Ascending aorta (tissue), 2 donors: ENCODE data around the gene RNF167. TPM values are rescaled to one million over a fixed set of nuclear protein-coding genes. Genes with fewer than 3 reads are reported as not detected.
A peak's percentile ranks its signal among the peaks of the same experiment; 100 is the strongest.

Experiments used
- DNase-seq, 2 donors: peaks; one replicate each; pipeline ENCODE4 v3.0.0-alpha.2; 2019; ENCODE audit warnings: low spot score in 2 of 2
- H3K27ac ChIP-seq, 2 donors: fragments of 200-600 bp; sonication (generic); one replicate each; pipeline ENCODE4 v1.5.1; 2016 to 2017; ENCODE audit warnings: mild to moderate bottlenecking in 1 of 2
- H3K27me3 ChIP-seq: fragments of 200-600 bp; sonication (generic); one replicate; pipeline ENCODE4 v1.5.1; 2017
- H3K36me3 ChIP-seq, 2 donors: fragments of 200-600 bp; sonication (generic); one replicate each; pipeline ENCODE4 v1.5.1; 2016
- H3K4me1 ChIP-seq, 2 donors: fragments of 200-600 bp; sonication (generic); one replicate each; pipeline ENCODE4 v1.5.1; 2016 to 2017; ENCODE audit warnings: mild to moderate bottlenecking in 1 of 2
- H3K4me3 ChIP-seq, 2 donors: fragments of 200-600 bp; sonication (generic); one replicate each; pipeline ENCODE4 v1.5.1; 2016 to 2017; ENCODE audit warnings: mild to moderate bottlenecking in 1 of 2
- H3K9me3 ChIP-seq, 2 donors: fragments of 200-600 bp; sonication (generic); one replicate each; pipeline ENCODE4 v1.5.1; 2016
- CTCF ChIP-seq, 3 experiments: fragments of 200-600 bp in 2 of 3; fragments of 450-650 bp in 1 of 3; sonication (generic) in 2 of 3; IDR thresholded peaks; one replicate each; pipeline ENCODE4 v1.5.1; 2016 to 2019; ENCODE audit warnings: antibody characterized with exemption in 3 of 3, mild to moderate bottlenecking in 1 of 3, moderate library complexity in 1 of 3
- intact Hi-C: fragments of 100-400 bp; cut with DNase I; formaldehyde crosslinking; loops from one replicate; pipeline ENCODE4 v1.15.1; 2023
- total RNA-seq: library from RNA; depleted of rRNA; stranded (reverse); fragments of >200 nt; gene quantifications from one replicate; pipeline ENCODE4 v1.1.0, GENCODE V29; 2016

The RNF167 gene
- total RNA-seq, 1 donor from 2014 or later: 164 TPM

DNA sequence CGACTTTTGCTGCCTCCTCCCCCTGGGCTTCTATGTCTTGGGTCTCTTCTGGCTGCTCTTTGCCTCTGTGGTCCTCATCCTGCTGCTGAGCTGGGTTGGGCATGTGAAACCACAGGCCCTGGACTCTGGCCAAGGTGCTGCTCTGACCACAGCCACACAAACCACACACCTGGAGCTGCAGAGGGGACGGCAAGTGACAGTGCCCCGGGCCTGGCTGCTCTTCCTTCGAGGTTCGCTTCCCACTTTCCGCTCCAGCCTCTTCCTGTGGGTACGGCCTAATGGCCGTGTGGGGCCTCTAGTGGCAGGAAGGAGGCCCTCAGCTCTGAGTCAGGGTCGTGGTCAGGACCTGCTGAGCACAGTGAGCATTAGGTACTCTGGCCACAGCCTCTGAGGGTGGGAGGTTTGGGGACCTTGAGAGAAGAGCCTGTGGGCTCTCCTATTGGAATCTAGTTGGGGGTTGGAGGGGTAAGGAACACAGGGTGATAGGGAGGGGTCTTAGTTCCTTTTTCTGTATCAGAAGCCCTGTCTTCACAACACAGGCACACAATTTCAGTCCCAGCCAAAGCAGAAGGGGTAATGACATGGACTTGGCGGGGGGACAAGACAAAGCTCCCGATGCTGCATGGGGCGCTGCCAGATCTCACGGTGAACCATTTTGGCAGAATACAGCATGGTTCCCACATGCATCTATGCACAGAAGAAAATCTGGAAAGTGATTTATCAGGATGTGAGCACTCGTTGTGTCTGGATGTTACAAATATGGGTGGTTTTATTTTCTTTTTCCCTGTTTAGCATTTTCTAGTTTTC lies 5.7 kb upstream of the RNF167 start:
- DNase-seq: no peak
- no peak for TF ChIP-seq CTCF (IDR thresholded peaks at IDR 0.05)
- Histone ChIP-seq H3K4me1 (peaks cover 4 to 9% of the 10 kb centered on the region in 2 donors), H3K27ac (peak overlapping the region in 1 of 2 donors; percentile 5), H3K4me3 (no peak overlapping the region), H3K9me3 (no peaks in the 10 kb centered on the region), H3K36me3 (peaks cover 18 to 20% of the 10 kb centered on the region in 2 donors), H3K27me3 (no peaks in the 10 kb centered on the region)
- intact Hi-C loops: no loop called here

- DNase-seq: no peak
- H3K4me1 ChIP-seq: peaks cover 4 to 9% of the 10 kb centered on the region in 2 donors
- no peak overlapping the region for H3K4me3 ChIP-seq
- peaks cover 18 to 20% of the 10 kb centered on the region in 2 donors for H3K36me3 ChIP-seq
- TF ChIP-seq CTCF (IDR thresholded peaks at IDR 0.05): no peak
- no peaks in the 10 kb centered on the region for H3K9me3 ChIP-seq
- no peak overlapping the region for H3K27ac ChIP-seq
- H3K27me3 ChIP-seq: no peaks in the 10 kb centered on the region
- intact Hi-C loops: no loop called here
Observed at GRCh38 chr17:4935650-4936049, 4.4 kb upstream of the RNF167 start.

DNA sequence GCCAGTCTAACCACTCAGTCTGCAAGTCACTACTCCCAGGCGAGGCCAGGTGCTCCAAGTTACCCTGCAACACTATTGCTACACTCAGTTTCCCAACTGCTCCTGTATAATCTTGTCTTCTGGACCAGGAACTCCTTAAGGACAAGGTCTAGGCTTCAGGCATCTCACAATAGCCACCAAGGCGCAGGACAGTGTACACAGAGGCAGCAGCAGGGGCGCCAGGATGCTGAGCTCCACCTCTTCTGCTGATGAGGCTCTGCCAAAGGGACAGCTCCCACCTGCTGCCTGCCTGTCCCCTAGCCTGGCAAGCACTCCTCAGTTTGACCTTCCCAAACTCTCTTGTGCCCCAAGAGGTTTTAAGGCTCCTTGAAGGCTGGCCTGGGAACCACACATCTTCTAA lies 3.6 kb upstream of the RNF167 start:
- intact Hi-C loops: no loop called here
- no peaks in the 10 kb centered on the region for H3K27me3 ChIP-seq
- peaks cover 11 to 15% of the 10 kb centered on the region in 2 donors for H3K4me1 ChIP-seq

DNA sequence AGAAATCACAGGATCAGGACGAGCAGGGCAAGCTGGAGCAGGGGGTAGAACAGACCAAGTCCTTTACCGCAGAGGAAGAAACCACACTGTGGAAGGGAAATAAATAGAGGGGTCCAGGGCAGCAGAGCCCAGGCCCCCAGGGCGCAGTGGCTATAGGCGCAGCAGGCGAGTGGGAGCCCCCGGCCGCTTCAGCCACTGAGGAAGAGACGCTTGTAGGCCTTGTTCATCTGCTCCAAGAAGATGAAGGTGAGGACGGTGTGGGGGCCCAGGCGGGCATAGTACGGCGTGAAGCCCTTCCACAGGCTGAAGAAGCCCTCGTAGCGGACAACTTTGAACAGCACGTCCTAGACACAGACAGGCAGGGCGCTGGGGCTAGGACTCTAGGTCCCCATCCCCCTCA lies 2.5 kb upstream of the RNF167 start:
- no peak for DNase-seq
- Histone ChIP-seq H3K9me3 (no peaks in the 10 kb centered on the region), H3K27me3 (no peaks in the 10 kb centered on the region), H3K4me3 (no peak overlapping the region), H3K36me3 (peaks cover 18 to 29% of the 10 kb centered on the region in 2 donors), H3K4me1 (peaks cover 11 to 22% of the 10 kb centered on the region in 2 donors), H3K27ac (no peak overlapping the region)
- intact Hi-C loops: no loop called here
- no peak for TF ChIP-seq CTCF (IDR thresholded peaks at IDR 0.05)

More for the DNA sequence above, 3.6 kb upstream of the RNF167 start:
- no peaks in the 10 kb centered on the region for H3K9me3 ChIP-seq
- no peak overlapping the region for H3K4me3 ChIP-seq
- TF ChIP-seq CTCF (IDR thresholded peaks at IDR 0.05): no peak
- DNase-seq: no peak
- H3K36me3 ChIP-seq: peaks cover 18 to 20% of the 10 kb centered on the region in 2 donors
- H3K27ac ChIP-seq: no peak overlapping the region

DNA sequence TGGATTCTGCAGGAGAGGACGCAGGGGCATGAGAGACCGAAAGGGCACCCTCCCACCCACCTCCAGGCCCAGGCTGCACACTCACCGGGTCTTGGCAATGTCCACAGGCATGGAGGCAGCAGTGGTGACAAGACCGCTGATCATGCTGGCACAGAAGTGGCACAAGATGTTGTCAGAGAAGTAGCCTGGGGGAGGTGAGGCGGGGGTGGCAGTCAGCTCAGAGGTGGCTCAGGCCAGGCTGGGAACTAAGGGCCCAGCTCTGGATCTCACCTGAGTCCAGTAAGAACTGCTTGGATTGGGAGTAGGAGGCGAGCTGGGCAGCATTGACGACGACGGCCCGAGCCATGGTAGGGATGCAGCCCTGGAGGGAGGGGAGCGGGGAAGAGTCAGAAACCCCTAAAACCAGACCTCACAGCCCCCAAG lies 2.0 kb upstream of the RNF167 start:
- Histone ChIP-seq H3K27ac (peak overlapping the region in 1 of 2 donors; percentile 92), H3K4me3 (no peak overlapping the region), H3K4me1 (peaks cover 11 to 22% of the 10 kb centered on the region in 2 donors), H3K36me3 (peaks cover 21 to 34% of the 10 kb centered on the region in 2 donors), H3K27me3 (no peaks in the 10 kb centered on the region), H3K9me3 (no peaks in the 10 kb centered on the region)
- no peak for TF ChIP-seq CTCF (IDR thresholded peaks at IDR 0.05)
- DNase-seq: no peak
- intact Hi-C loops: loop anchor here (2.0 kb wide), 1 partner anchor 35 kb away; the partner anchor contains the start of gene CHRNE
